Pons (tissue), 1 donor: Measurements from ENCODE around the gene TAF3.
A peak's percentile ranks its signal among the peaks of the same experiment; 100 is the strongest.

ENCODE experiments used
- DNase-seq: peaks from one replicate; pipeline ENCODE4 v3.0.0-alpha.2; 2016; ENCODE audit warnings: low spot score

Gene TAF3

DNA sequence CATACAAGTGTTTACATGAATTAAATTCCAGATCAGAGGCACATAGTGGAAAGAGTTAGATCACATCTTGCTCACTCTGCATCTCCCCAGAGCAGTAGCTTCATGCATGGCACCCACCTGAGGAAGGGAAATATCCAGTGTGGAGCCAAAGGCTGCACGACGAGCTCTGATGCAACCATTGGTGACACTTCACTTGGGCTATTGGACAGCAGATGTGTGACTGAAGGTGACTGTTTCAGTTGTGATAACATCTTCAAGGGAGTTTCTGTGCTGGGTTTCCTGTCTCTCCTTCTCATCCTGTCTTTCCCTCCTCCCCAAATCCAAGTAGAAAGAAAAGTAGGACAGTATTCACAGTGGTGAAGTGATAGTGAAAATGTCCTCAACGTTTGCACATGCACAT is 115.0 kb downstream of the TAF3 start:
- no peak for DNase-seq

GRCh38 chr10:7933757-7934156 is 115.5 kb downstream of the TAF3 start:
- DNase-seq, result no peak

DNA sequence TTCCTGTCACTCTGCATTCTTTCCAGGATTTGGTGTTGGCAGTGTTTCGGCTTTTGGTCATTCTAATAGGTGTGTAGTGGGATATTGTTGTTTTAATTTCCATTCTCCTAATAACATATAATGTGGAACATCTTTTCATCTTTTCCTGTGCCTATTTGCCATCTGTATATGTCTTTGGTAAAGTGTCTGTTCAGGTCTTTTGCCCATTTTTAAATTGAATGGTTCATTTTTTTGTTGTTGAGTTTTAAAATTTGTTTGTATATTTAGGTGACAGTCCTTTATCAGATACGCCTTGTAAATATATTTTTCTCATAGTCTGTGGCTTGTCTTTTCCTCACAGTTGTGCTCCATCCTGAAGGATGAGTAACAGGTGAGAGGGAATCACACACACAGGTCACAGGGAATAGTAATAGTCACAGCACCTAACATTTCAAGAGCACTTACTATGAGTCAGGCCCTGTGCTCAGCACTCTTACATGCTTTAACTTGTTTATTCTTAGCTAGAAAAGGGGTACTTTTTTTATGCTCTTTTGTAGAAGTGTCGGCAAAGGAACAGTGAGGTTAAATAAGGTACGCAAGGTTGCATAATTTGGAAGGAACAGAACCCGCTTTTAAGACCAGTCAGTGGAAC is 119.1 kb downstream of the TAF3 start:
- DNase-seq, result no peak

GRCh38 chr10:7941576-7941975 is 123.3 kb downstream of the TAF3 start:
- DNase-seq, result no peak

DNA sequence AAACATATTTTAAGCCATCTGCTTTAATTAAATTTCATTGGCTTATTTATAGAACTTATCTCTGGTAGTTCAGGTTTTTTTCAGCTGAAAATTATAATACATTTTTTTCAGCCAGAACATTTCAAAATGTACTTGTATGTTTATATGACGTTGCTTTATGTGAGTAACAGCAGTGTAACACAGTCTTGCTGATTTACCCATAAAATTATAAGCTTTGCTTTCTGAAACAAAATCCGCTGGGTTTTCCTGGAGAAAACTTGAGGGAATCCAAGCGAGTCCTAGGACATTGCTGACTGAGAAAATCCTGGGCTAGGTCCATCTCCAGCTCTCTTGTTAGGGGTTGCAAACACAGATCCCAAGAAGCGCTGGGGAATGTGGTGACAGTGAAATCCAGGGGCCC is 124.0 kb downstream of the TAF3 start:
- DNase-seq, result no peak

DNA sequence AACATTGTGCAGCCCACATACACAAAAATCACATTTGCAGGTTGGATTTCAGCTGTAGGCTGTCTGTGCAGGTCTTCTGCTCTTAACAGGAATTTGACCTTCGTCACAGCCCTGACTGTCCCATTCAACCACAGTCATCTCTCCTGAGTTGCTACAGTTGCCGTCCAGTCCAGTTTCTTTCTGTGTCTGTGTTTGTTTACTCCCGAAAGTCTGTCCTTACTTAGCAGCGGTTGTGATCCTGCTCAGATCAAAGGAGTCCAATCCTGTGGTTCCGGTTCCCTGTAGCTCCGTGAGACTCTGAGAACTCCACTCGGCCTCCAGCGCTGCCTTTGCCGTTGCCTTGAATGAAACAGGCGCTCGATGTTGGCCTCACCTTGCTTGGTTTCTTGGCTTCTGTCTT is 124.6 kb downstream of the TAF3 start:
- no peak for DNase-seq

- DNase-seq, result no peak
Measured at GRCh38 chr10:7944215-7944480, 125.8 kb downstream of the TAF3 start.

GRCh38 chr10:7944537-7944936 is 126.2 kb downstream of the TAF3 start:
- no peak for DNase-seq

DNA sequence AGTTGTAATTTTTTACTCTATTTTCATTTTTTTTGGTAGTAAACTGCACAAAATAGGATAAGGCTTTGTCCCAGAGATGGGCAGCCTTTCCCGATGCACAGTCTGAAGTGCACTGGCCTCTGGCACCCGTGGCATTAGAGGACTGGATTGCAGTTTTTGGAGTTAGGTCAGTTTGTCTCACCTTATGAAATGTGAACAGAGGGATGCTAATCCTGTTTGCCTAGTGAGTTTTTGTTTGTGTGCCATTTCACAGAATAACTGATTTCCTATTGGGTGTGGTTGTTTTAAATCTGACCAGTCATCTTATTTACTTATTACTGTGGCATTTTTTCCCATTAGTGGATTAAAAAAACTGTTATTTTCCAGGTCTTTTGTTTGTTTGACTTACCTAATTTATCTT is 126.7 kb downstream of the TAF3 start:
- peak; percentile 4 for DNase-seq

GRCh38 chr10:7945469-7946187 is 127.3 kb downstream of the TAF3 start:
- DNase-seq, result peak; percentile 32

DNA sequence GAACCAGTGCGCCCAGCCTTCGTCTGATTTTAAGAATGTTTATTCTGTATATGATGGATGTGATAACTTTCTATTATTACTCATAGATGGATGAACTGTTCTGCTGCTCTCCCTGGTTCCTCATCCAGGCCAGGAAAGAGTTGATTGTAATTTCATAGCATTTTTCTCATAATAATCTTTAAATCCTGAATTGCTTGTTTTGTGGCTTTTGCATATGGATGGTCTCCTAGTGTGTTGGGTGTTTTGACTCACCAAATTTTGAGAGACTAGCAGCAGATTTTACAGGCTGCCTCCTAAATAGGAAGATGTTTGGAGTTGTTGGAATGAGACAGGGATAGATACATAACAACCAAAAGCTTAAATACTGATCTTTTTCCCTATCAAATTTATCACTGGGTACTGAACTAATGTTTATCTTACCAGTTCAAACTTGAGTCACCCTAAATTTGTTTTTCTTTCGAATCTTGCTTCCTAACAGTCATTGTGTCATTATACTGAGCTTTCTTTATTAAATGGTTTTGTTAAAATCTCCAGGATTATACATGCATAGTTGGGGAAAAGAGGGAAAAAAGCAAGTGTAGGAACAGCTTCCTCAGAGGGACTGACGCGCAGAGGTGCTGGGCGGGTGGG is 130.2 kb downstream of the TAF3 start:
- no peak for DNase-seq

GRCh38 chr10:7950981-7951847 is 132.9 kb downstream of the TAF3 start:
- DNase-seq, result no peak

- no peak for DNase-seq
Measured at GRCh38 chr10:7952266-7952665, 134.0 kb downstream of the TAF3 start.

GRCh38 chr10:7953447-7953846 is 135.1 kb downstream of the TAF3 start:
- no peak for DNase-seq

DNA sequence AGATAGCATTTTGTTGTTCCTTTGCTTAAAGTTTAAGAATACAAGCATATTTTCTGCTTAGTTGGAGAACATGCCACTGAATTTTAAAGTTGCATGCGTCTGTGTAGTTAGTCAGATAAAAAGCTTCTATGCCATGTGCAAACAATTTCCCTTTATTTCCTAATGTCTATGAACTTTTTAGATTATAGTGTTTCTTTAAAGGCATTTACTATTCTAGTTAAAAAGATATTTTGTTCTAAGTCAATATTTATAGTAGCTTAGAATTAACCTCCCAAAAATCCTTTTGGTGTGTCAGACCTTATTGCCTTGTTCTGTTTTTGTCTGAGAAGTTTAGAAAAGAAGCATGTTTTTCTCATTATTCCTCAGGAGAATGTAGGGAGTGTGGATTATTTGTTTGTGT is 137.1 kb downstream of the TAF3 start:
- no peak for DNase-seq

DNA sequence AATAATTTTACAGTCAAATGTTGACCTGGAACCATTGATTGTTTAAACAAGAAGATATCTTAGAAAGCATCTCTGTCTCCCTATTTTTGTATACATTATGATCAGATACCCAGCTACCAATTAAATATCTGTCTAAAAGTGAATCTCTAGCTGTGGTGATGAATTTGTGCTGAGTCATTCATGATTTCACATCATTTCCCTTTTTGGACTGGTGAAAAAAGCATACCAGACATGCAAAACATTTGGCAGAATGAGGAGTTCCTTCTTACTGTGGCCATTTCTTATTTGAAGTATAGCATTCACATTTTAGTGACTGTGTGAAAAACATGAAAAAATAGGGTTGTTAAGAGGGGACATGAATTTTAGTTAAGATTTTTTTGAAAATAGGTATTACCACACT is 138.2 kb downstream of the TAF3 start:
- DNase-seq, result peak; percentile 18

GRCh38 chr10:7957591-7957990 is 139.3 kb downstream of the TAF3 start:
- no peak for DNase-seq

DNA sequence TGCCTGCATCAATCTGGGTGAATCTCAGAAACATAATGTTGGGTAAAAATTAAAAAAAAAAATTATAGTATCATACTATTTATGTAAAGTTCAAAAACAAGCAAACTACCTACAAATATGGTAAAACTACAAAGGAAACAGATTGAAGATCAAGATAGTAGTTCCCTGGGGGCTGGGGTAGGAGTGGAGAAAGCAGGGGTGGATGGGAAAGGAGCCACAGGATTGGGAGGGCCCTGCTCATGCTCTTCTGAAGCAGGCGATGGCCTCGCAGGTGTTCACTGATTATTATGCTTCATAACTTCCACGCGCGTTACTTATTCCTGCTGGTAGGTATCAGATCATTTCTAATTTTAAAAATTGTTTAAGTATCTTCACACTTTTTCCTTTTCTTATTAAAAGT is 140.1 kb downstream of the TAF3 start:
- no peak for DNase-seq

- no peak for DNase-seq
Measured at GRCh38 chr10:7960108-7960507, 141.8 kb downstream of the TAF3 start.

DNA sequence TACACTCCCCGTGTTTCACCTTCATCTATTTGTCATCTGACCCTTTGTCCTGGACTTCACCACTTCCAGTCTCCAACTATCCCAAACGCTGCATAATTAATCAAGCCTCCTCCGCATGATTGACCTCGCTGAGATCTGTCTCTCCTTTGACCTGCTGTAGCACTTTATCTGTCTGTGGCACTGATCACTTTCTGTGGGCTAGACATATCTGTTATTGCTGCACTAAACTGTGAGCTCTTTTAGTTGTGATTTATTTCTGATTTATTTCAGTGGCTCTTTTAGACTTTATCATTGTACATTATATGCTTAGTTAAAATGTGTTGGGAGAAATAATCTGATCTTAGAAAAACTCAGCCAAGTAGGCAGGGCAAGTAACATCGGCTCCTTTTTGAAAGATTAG is 144.3 kb downstream of the TAF3 start:
- DNase-seq, result no peak

- no peak for DNase-seq
Measured at GRCh38 chr10:7965457-7965856, 147.2 kb downstream of the TAF3 start.

DNA sequence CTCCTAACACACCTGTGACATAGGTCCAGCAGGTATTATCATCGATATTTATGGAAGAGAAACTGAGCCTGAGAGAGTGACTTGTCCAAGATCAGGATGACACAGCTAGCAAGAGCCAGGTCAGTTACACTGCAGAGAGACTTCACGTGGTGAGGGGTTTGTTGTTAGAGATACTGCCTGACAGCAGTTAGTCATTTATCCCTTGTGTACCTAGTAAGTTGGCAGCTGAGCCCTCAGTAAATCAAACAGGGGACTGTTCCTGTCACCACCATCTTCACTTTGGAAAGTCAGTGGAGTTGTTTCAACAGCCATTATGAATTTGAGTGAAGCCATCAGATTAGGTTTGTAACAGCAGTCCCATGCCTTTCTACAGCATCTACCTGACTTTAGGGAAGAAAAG is 148.7 kb downstream of the TAF3 start:
- no peak for DNase-seq
